Fibroblast of lung (primary cell): ENCODE data around the gene TBC1D9. TPM values are rescaled to one million over a fixed set of nuclear protein-coding genes. Genes with fewer than 3 reads are reported as not detected.

Experiments used
- DNase-seq, 2 donors: peaks; one replicate each; pipeline versions ENCODE4 v3.0.0 to v3.0.0-alpha.2; 2010; ENCODE audit warnings: low read depth in 2 of 2
- H2AFZ ChIP-seq: 2 replicates; pipeline ENCODE4 v1.5.1; 2012; ENCODE audit warnings: low read length, control low read depth, inconsistent platforms
- H3K27ac ChIP-seq: 2 replicates; pipeline ENCODE4 v1.5.1; 2011; ENCODE audit warnings: low read length, control low read depth; ENCODE audit not compliant: insufficient read depth
- H3K27me3 ChIP-seq: 2 replicates; pipeline ENCODE4 v1.5.1; 2011; ENCODE audit warnings: mild to moderate bottlenecking, low read length; ENCODE audit not compliant: control insufficient read depth, insufficient read depth
- H3K36me3 ChIP-seq: 2 replicates; pipeline ENCODE4 v1.5.1; 2011; ENCODE audit warnings: low read length; ENCODE audit not compliant: control insufficient read depth, insufficient read depth
- H3K4me1 ChIP-seq: 2 replicates; pipeline ENCODE4 v1.5.1; 2011; ENCODE audit warnings: low read length; ENCODE audit not compliant: control insufficient read depth, insufficient read depth; ENCODE audit errors: extremely low read depth
- H3K4me2 ChIP-seq: 2 replicates; pipeline ENCODE4 v1.5.1; 2011; ENCODE audit warnings: low read length, control low read depth; ENCODE audit not compliant: insufficient read depth; ENCODE audit errors: extremely low read depth
- H3K4me3 ChIP-seq, 4 experiments: fragments of 200-600 bp in 1 of 4; sonication (generic) in 1 of 4; replicated peaks in 1 of 4; 2 replicates each; pipeline ENCODE4 v1.5.1; 2011 to 2016; ENCODE audit warnings: low read length in 4 of 4, low read depth in 3 of 4, mild to moderate bottlenecking in 3 of 4, control low read depth in 2 of 4, inconsistent platforms in 1 of 4, mixed read lengths in 1 of 4; ENCODE audit not compliant: insufficient read depth in 1 of 4; ENCODE audit errors: control extremely low read depth in 1 of 4
- H3K79me2 ChIP-seq: 2 replicates; pipeline ENCODE4 v1.5.1; 2012; ENCODE audit warnings: mild to moderate bottlenecking, low read length, inconsistent platforms; ENCODE audit not compliant: control insufficient read depth, insufficient read depth
- H3K9ac ChIP-seq: 2 replicates; pipeline ENCODE4 v1.5.1; 2011; ENCODE audit warnings: mild to moderate bottlenecking, low read length, control low read depth; ENCODE audit not compliant: insufficient read depth
- H3K9me3 ChIP-seq: 2 replicates; pipeline ENCODE4 v1.5.1; 2012; ENCODE audit warnings: low read depth, low read length; ENCODE audit not compliant: control insufficient read depth, insufficient read depth
- H4K20me1 ChIP-seq: 2 replicates; pipeline ENCODE4 v1.5.1; 2011; ENCODE audit warnings: low read length; ENCODE audit not compliant: control insufficient read depth, insufficient read depth; ENCODE audit errors: extremely low read depth
- EZH2 ChIP-seq: IDR thresholded peaks from 2 replicates; pipeline ENCODE4 v1.5.1; 2012; ENCODE audit warnings: low read length, control low read depth, mild to moderate bottlenecking; ENCODE audit errors: missing control alignments
- polyA plus RNA-seq, 2 donors: library from polyadenylated mRNA; depleted of rRNA in 1 of 2; stranded (reverse) in 1 of 2; unstranded in 1 of 2; fragments of >200 nt; gene quantifications; 2 replicates each; pipeline ENCODE4 v1.2.1, GENCODE V29; 2011 to 2012; ENCODE audit warnings: missing spikeins in 1 of 2
- total RNA-seq: library from RNA; depleted of rRNA; stranded (reverse); fragments of >200 nt; gene quantifications from 2 replicates; pipeline ENCODE4 v1.2.1, GENCODE V29; 2014
- TF ChIP-seq, protein P1 (sequence below), 2 donors: IDR thresholded peaks in 1 of 2; conservative IDR thresholded peaks in 1 of 2; 1 replicate in 1 of 2; 2 replicates in 1 of 2; pipeline ENCODE4 v1.5.1; 2011 to 2012; ENCODE audit warnings: low read length in 2 of 2, control low read depth in 1 of 2, inconsistent platforms in 1 of 2, low read depth in 1 of 2, mild to moderate bottlenecking in 1 of 2

Gene TBC1D9
- total and polyA plus RNA-seq, 2 donors (not counting 1 experiment from before 2014, with no cell fraction given): 18.6 to 36.3 TPM

DNA sequence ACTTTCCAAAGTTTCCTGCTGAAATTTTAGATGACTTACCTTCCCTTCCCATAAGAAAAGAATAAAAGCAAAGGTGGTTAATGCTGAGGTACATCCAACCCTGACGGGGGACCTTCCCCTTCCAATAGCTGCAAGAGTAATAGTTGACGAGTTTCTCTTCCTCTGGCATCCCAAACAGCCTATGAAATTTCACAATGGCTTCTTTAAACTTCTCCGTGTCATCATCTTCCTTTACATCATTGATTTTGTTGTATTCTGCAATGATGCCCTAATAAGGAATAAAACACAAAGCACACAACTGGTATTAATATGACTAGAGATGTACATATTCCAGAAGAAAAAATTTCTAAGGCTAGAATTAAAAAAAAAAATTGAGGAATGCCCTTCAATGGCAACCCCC lies 76.6 kb downstream of the TBC1D9 start:
- Histone ChIP-seq H2AFZ (no peak overlapping the region), H3K4me3 (no peak overlapping the region), H3K27me3 (no peaks in the 10 kb centered on the region), H3K36me3 (no peaks in the 10 kb centered on the region), H4K20me1 (no peaks in the 10 kb centered on the region), H3K4me2 (no peak overlapping the region), H3K27ac (no peak overlapping the region), H3K9me3 (no peaks in the 10 kb centered on the region), H3K9ac (no peak overlapping the region), H3K79me2 (no peaks in the 10 kb centered on the region), H3K4me1 (no peaks in the 10 kb centered on the region)
- TF ChIP-seq, protein P1, sequence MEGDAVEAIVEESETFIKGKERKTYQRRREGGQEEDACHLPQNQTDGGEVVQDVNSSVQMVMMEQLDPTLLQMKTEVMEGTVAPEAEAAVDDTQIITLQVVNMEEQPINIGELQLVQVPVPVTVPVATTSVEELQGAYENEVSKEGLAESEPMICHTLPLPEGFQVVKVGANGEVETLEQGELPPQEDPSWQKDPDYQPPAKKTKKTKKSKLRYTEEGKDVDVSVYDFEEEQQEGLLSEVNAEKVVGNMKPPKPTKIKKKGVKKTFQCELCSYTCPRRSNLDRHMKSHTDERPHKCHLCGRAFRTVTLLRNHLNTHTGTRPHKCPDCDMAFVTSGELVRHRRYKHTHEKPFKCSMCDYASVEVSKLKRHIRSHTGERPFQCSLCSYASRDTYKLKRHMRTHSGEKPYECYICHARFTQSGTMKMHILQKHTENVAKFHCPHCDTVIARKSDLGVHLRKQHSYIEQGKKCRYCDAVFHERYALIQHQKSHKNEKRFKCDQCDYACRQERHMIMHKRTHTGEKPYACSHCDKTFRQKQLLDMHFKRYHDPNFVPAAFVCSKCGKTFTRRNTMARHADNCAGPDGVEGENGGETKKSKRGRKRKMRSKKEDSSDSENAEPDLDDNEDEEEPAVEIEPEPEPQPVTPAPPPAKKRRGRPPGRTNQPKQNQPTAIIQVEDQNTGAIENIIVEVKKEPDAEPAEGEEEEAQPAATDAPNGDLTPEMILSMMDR (conservative IDR thresholded peaks at IDR 0.05 in 1 of 2, IDR thresholded peaks at IDR 0.05 in 1 of 2; ENCODE audit: low read depth in 1 of 2, low read length in 2 of 2): no peak
- TF ChIP-seq EZH2: no peak
- DNase-seq: no peak

DNA sequence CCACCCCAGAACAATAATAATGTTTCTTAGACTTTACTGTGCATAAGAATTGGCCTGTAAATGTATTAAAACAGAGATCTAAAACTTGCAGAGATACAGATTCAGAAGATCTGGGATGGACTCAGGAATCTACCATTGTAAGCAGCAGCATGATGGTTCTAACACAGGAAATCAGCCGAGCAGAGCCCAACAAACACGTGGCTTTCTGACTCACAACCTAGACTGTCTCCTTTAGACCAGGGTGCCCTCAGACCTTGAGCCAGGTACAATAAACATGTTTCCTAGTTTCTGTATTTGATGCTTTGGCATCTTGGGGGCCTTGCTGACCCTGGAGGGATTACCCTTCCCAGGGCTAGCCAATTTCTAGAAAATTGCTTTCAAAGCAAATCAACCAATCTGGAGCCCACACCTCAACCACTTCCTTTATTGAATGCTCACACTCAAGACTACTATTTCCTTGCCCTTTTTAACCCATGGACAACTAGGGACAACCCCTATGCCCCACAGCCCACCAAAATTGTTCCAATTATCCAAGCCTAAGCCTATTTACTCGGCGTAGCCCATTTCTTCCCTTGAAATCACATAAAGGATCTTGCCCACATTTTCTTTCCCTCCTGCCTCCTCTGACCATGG lies 80.5 kb downstream of the TBC1D9 start:
- Histone ChIP-seq H3K27me3 (no peaks in the 10 kb centered on the region), H4K20me1 (no peaks in the 10 kb centered on the region), H3K4me1 (no peaks in the 10 kb centered on the region), H3K36me3 (no peaks in the 10 kb centered on the region), H3K9ac (no peak overlapping the region), H2AFZ (no peak overlapping the region), H3K4me3 (no peak overlapping the region), H3K27ac (no peak overlapping the region), H3K4me2 (no peak overlapping the region), H3K9me3 (no peaks in the 10 kb centered on the region), H3K79me2 (no peaks in the 10 kb centered on the region)
- peak in 1 of 2 donors; percentile 36 for DNase-seq
- no peak for TF ChIP-seq EZH2
- TF ChIP-seq, protein P1 (conservative IDR thresholded peaks at IDR 0.05 in 1 of 2, IDR thresholded peaks at IDR 0.05 in 1 of 2; ENCODE audit: low read depth in 1 of 2, low read length in 2 of 2): no peak

DNA sequence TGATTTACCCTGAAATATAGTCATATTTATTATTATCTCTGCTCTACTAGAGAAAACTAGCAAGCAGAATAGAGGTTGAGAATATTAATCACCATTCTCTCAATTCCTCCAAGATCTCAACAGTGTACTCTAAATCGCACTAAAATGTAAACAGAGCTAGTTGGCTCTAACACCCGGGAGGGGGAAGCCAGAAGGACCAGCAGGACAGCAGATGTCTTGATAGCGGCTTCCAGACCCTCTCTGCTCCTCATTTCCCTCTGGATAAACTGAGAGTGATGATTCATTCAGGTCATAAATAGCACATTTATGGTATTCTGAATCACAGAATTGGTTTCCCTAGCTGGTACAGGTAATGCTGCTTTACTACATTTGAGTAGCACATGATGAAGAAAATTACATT lies 82.5 kb downstream of the TBC1D9 start:
- Histone ChIP-seq H4K20me1 (no peaks in the 10 kb centered on the region), H3K9ac (no peak overlapping the region), H3K36me3 (no peaks in the 10 kb centered on the region), H3K9me3 (no peaks in the 10 kb centered on the region), H3K4me2 (no peak overlapping the region), H3K27ac (no peak overlapping the region), H2AFZ (no peak overlapping the region), H3K4me1 (no peaks in the 10 kb centered on the region), H3K4me3 (no peak overlapping the region), H3K79me2 (no peaks in the 10 kb centered on the region), H3K27me3 (no peaks in the 10 kb centered on the region)
- TF ChIP-seq EZH2: no peak
- DNase-seq: peak; percentile 49 to 50
